NOMO-1 (cell line): ENCODE measurements around the gene C11orf97.

Experiments
- DNase-seq, 2 experiments: peaks; one replicate each; lab custom pipeline; 2025; ENCODE audit not compliant: unreplicated experiment in 2 of 2; lab: John Stamatoyannopoulos, UW

The C11orf97 gene

DNA sequence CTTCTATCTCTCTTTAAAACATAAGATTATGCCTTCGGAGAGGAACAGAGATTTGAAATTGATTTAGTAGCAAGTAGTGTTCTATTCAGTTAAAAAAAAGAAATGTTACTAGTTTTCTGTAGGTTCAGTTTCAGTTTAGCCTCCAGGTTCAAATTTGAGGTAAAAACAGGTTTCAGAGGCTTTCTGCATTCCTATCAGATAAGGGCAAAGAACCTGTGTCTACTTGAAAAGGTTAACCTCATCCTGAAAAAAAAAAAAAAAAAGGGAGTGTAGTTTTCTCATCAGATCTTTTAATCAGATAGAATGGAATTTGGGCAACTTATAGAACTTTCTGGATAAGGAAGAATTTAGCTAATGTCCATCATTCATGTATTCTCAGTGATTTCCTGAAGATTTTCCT, 12.1 kb downstream of the C11orf97 start:
- DNase-seq: no peak

DNA sequence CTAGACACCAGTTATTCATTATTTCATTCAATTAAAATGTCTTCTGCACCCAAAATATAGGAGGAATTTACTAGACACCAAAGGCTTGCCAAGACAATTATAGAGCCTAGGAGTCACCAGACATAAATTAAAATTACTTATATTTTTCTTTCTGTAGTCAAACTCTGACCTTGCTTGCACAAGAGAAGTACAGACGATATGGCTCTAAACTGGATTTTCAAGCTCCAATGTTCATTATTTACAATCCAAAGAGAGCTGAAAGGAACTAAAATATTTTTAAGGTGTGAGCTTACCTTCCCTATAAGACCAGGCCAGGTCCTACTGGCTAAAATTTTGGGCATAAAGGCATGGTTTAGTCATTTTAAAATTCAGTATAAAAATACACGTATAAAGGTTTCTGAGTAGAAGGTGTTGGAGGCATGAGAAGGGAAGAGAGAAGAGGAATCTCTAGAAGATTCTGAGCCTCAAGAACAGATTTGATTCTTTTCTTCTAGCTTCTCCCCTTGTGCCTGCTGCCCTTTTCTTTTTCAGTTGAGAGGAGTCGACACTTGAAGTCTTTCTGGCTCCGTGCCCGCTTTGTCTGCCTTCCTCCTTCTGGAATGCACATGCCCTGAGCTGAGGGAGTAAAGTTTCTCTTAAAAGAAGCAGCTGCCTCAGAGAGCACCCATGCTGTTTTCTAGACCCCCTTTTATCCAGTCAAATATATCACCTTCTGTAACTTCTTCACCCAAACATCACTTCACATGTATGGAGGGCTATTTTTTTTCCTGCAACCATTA, 13.5 kb downstream of the C11orf97 start:
- peak in 1 of 2 experiments; percentile 10 for DNase-seq

DNA sequence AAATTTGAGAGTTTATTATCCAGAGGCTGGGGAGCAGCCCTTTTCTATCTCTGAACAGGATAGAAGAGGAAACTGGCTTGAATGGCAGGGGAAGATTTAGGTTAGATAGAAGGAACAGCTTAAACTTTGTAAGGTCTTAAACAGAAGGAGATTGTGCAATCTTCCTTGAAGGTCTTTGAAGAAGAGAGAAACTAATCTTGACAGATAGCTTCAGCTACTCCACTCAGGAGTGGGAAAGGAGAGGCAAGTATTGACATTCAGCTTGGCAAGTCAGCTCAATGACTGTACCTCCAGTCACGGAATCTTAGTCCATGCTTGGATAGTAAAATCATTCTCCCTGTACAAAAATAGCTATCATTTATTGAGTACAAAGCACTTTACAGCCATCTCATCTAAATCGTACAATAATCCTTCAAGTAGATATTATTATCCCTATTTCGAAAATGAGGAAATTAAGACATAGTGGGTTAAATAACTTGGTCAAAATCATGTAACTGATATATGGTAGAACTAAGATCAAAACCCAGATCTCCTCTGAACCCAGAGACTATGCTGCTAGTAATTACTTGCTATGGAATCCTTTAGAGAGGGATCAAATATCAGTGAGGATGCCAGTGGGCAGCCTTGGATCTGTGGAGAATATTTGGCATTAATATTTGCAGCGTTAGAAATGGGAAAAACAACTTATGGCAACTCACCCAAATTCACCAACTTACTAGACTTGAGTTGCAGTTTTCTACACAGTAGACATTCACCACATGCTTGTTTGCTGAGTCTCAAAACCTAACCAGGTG, 14.6 kb downstream of the C11orf97 start:
- peak in 1 of 2 experiments; percentile 67 for DNase-seq

DNA sequence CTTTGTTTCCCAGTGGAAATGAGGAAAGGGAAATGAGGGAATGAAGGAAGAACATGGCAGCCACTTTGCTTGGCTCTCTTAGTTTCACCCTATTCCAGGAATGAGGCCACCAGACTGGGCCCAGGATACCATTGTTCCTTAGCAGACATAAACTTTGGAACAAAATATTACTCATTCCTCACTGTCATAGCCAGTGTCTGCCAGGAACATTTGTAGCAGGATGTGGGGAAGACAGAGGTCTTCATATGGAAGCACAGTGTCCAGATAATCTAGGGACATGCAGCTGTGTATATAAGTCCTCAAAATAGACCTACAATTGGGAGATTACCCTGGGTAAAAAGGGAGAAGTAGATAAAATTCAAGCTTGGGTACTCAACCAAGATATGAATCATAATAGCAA, 16.3 kb downstream of the C11orf97 start:
- DNase-seq: no peak

DNA sequence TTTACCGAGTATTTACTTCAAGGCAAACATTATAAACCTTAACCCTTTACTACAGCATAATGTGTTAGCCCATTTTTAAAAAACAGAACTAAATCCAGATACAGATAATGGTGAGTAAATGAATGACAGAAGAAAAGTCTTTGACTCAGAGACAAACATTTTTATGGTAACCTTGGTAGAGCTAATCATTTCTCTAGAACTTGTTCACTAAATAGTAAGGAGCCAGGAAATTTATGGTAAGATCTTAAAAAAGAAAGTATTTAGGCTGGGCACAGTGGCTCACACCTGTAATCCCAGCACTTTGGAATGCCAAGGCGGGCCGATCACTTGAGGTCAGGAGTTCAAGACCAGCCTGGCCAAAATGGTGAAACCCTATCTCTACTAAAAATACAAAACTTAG, 19.9 kb downstream of the C11orf97 start:
- no peak for DNase-seq

DNA sequence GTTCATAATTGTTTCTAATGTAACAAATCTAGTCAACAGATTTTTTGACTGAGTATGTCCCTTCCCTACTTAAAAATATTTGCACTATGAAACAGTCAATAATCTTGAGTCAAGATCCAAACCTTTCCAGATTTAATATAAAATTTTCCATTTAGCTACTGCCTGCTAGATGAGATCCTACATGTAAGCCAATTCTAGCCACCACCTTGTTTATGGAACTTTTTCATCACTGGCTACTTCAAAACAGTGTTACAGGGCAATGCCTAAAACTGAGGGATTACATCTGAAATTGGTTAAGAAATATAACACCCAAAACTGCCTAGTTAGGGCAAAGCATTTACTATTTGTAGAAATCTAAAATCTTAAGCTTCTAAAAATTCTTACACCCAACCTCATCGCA, 20.9 kb downstream of the C11orf97 start:
- no peak for DNase-seq

DNA sequence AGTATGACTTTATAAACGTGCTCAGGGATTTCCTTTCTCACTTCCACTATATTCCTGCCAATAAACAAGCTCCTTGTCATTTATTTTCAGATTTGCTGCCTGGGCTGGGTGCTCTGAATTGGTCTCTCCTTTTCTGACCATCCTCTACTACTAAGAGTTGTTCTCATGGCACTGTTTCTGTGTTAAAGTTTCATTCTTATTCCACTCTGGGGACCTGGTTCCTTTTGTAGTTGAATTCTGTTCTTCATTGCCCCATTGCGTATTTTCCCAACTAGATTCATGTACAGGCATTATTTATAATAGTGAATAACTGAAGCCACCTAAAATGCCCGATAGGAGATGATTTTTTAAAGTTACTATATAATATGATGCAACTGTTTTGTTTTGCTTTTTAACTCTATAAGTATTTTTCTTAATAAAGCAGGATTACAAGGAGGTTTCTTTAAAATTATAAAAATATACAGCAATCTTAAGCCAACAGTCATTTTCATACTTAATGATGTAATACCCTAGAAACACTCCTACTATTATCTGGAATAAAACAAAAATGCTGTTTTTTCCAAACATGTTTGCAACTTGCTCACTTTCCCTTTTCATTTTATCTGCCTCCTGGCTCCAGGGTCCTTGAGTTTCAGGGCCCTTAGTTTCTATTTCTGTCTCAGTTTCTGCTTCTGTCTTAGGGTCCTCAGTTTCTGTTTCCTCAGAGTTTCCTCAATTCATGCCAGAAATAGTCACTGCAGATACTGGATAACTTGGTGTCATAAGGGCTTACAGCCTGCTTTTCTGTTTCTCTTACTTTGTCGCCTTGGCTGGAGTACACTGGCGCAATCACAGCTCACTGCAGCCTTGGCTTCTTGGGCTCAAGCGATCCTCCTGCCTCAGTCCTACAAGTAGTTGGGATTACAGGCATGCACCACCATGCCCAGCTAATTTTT, 21.7 kb downstream of the C11orf97 start:
- DNase-seq: peak; percentile 76

DNA sequence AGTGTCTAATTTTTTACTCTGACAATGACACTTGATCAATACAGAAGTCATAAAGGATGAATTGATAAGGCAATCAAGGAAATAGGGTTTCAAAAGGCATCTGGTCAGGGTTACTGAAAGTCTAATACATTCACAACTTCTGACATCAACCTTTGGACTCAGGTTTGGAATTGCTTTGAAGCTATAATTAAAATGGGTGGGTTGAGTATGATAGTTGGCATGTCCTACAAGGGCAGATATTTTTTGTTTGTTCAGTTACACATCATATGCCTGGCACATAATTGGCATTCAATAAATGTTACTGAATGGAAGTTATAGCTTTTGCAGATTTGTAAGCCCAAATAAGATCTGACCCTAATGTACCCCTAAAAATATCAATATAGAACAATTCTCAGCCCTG, 24.1 kb downstream of the C11orf97 start:
- DNase-seq: no peak

DNA sequence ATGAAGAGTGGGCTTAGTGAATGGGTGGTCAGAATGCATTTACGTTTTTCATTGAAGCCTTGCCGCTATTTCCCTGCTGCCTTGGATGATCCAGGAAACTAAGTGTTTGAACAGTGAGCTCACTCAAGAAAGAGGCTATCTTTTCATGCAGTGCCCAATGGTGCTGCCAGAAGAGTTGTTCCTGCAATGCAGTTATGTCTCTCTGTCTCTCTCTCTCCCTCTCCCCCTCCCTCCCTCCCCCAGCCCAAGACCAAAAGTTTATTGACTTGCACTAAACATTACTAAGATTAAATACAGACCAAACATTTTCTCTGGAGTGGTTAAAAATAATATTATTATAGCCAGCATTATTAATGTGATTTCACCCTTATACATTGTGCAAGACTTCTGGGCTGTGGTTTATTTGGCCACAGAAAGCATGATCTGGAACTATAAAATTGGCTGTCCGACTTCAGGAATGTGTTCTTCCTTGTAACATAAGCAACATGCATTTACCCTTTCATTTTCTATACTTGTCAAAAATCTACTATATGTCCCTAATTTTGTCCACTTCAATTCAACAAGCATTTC, 24.9 kb downstream of the C11orf97 start:
- no peak for DNase-seq

DNA sequence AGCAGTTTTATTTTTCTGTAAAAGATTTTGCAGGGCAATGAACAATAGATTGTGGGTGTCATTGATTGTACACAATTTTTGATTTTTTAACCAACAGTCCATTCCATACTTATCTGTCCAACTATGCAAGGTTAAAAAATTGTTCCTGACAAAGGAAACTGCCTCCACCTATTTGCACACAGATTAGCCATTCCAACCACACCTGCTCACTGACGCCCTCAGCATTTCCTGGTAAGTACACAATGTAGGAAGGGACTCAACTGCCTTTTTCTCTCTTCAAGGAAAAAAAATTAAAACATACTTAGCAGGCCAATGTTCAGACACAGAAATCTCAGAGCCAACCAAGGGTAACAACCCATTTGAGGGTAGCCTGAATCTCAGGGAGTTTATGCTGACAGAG, 27.2 kb downstream of the C11orf97 start:
- no peak for DNase-seq

DNA sequence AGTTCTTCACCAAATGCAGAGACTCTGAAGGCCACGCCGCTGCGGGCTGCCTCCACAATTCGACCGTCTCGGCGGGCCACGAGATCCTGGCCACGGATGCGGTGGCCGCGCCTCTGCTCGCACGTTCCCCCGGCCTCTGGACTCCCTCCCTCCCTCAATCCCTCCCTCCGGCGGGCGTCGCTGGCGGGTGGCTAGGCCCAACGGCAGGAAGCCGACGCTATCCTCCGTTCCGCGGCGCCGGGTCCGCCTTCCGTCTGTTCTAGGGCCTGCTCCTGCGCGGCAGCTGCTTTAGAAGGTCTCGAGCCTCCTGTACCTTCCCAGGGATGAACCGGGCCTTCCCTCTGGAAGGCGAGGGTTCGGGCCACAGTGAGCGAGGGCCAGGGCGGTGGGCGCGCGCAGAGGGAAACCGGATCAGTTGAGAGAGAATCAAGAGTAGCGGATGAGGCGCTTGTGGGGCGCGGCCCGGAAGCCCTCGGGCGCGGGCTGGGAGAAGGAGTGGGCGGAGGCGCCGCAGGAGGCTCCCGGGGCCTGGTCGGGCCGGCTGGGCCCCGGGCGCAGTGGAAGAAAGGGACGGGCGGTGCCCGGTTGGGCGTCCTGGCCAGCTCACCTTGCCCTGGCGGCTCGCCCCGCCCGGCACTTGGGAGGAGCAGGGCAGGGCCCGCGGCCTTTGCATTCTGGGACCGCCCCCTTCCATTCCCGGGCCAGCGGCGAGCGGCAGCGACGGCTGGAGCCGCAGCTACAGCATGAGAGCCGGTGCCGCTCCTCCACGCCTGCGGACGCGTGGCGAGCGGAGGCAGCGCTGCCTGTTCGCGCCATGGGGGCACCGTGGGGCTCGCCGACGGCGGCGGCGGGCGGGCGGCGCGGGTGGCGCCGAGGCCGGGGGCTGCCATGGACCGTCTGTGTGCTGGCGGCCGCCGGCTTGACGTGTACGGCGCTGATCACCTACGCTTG, 31.7 kb downstream of the C11orf97 start, which contains the start of gene FUT4:
Gene FUT4, plus strand, starts transcription at position 227 of the 951 bp plus-strand sequence. Its CDS starts 213 bp downstream, at position 440.
- DNase-seq: peak; percentile 92 to 94

DNA sequence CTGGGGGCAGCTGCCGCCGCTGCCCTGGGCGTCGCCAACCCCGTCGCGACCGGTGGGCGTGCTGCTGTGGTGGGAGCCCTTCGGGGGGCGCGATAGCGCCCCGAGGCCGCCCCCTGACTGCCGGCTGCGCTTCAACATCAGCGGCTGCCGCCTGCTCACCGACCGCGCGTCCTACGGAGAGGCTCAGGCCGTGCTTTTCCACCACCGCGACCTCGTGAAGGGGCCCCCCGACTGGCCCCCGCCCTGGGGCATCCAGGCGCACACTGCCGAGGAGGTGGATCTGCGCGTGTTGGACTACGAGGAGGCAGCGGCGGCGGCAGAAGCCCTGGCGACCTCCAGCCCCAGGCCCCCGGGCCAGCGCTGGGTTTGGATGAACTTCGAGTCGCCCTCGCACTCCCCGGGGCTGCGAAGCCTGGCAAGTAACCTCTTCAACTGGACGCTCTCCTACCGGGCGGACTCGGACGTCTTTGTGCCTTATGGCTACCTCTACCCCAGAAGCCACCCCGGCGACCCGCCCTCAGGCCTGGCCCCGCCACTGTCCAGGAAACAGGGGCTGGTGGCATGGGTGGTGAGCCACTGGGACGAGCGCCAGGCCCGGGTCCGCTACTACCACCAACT, 32.5 kb downstream of the C11orf97 start:
- DNase-seq: no peak

DNA sequence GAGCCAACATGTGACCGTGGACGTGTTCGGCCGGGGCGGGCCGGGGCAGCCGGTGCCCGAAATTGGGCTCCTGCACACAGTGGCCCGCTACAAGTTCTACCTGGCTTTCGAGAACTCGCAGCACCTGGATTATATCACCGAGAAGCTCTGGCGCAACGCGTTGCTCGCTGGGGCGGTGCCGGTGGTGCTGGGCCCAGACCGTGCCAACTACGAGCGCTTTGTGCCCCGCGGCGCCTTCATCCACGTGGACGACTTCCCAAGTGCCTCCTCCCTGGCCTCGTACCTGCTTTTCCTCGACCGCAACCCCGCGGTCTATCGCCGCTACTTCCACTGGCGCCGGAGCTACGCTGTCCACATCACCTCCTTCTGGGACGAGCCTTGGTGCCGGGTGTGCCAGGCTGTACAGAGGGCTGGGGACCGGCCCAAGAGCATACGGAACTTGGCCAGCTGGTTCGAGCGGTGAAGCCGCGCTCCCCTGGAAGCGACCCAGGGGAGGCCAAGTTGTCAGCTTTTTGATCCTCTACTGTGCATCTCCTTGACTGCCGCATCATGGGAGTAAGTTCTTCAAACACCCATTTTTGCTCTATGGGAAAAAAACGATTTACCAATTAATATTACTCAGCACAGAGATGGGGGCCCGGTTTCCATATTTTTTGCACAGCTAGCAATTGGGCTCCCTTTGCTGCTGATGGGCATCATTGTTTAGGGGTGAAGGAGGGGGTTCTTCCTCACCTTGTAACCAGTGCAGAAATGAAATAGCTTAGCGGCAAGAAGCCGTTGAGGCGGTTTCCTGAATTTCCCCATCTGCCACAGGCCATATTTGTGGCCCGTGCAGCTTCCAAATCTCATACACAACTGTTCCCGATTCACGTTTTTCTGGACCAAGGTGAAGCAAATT, 33.3 kb downstream of the C11orf97 start:
- DNase-seq: peak; percentile 28 to 29

DNA sequence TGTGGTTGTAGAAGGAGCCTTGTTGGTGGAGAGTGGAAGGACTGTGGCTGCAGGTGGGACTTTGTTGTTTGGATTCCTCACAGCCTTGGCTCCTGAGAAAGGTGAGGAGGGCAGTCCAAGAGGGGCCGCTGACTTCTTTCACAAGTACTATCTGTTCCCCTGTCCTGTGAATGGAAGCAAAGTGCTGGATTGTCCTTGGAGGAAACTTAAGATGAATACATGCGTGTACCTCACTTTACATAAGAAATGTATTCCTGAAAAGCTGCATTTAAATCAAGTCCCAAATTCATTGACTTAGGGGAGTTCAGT, 33.9 kb downstream of the C11orf97 start:
- no peak for DNase-seq

DNA sequence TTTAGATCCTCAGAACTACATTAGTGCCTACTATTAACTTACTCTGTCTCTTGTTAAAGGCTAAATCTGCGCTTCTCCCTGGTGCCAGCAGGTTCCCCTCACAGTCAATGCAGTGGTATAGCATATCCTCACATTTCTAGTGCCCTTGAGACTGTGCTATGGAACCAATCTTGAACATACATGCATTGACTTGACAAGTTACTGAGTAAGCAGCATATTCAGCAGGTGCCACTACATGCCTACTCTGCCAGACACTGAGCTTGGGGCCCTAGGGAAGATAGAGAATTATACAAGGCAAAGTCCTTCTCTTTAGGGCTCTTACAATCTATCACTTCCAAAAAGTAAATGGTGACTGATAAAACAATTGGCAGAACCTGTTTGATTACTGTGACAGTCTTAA, 34.6 kb downstream of the C11orf97 start:
- DNase-seq: peak; percentile 26 to 53

DNA sequence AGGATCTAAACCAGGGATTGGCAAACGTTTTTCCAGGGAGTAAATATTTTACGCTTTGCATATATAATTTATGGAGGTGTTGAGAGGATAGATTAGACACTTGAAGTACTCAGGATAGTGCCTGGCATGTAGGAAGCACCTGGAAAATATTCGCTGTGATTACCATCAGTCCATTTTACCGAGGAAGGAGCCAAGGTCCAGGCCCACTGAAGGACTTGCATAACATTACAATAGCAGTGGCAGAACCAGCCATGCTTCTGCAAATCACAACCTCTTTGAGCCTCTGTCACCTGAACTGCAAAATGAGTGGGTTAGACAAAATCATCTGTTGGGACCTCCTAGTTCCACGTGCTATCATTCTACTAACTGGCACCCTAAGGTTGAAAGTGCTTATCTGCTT, 36.9 kb downstream of the C11orf97 start:
- DNase-seq: peak in 1 of 2 experiments; percentile 26

DNA sequence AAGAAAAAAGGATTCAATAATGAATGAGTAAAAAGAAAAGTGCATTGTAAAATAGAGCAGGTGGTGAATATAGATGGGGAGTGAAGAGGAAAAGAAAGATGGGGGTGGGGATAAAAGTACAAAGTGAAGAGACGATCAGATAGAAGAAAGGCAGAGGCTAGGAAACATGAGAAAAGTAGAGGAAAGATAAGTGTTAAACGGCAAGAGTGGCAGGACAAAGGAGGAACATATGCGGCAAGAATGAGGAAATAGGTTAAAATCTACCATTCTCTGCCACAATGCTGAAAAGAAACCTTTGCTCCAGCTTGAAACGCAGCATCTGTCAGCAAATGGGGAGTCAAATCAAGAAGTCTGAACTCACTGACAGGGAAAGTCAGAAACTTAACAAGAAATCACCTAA, 38.3 kb downstream of the C11orf97 start:
- peak; percentile 36 to 54 for DNase-seq

DNA sequence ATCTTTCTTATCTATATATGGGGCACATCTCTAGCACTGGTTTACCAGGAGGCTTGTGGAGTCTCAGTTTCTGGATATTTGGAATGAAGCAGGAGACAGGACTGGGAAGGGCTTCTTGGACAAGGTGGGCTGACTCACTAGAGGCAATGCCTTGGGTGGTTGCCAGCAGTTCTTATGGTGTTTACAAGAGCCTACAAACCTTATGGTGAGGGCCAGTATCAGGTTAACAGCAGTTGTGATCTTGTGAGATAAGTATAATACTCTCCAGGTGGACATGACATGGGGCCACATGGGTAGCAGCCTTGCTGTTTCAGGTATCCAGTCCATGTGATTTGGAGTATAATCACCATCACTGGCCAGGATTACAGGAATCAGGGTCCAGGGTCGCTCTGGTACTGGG, 41.7 kb downstream of the C11orf97 start:
- DNase-seq: no peak
